ENCODE results near the gene UBR2. TPM values are rescaled to one million over a fixed set of nuclear protein-coding genes. Genes with fewer than 3 reads are reported as not detected.
"Not testable (repeated sequence)": the region's sequence is repeated elsewhere in the genome, so short reads cannot be mapped to it uniquely, and the experiment has no call there.

UBR2 gene
- polyA plus RNA-seq, 1 donor from 2014 or later = 11.6 TPM

DNA sequence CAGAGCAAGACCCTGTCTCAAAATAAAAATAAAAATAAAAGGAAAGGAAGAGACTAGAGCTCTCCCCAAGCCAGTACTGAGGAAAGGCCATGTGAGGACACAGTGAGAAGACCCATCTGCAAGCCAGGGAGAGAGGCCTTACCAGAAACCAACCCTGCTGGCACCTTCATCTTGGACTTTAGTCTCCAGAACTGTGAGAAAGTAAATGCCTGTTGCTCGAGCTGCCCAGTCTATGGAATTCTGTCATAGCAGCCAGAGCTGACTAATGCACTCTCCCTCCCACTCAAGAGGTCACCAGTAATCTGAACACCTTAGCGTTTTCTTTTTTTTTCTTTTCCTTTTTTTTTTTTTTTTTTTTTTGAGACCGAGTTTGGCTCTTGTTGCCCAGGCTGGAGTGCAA, 165.9 kb downstream of the UBR2 start:
- Mint-ChIP-seq H3K27ac (no peak overlapping the region), H3K27me3 (no peaks in the 10 kb centered on the region), H3K36me3 (no peaks in the 10 kb centered on the region), H3K4me3 (no peak overlapping the region), H3K9me3 (no peaks in the 10 kb centered on the region), H3K4me1 (peaks cover 10 to 13% (median 13%) of the 10 kb centered on the region in 3 donors)

DNA sequence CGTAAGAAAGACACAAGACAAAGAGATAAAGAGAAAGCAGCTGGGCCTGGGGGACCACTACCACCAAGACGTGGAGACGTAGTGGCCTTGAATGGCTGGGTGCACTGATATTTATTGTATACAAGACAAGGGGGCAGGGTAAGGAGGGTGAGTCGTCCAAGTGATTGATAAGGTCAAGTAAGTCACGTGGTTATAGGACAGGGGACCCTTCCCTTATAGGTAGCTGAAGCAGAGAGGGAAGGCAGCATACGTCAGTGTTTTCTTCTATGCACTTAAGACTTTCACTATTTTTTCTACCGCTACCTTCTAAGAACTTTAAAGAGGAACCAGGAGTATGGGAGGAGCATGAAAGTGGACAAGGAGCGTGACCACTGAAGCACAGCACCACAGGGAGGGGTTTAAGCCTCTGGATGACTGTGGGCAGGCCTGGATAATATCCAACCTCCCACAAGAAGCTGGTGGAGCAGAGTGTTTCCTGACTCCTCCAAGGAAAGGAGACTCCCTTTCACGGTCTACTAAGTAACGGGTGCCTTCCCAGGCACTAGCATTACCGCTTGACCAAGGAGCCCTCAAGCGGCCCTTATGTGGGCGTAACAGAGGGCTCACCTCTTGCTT, 170.1 kb downstream of the UBR2 start:
- not testable (repeated sequence) for H3K36me3 Mint-ChIP-seq, H3K27me3 Mint-ChIP-seq, H3K27ac Mint-ChIP-seq, H3K9me3 Mint-ChIP-seq, H3K4me1 Mint-ChIP-seq
- H3K4me3 Mint-ChIP-seq = peak overlapping the region in 1 of 4 donors; percentile 10

DNA sequence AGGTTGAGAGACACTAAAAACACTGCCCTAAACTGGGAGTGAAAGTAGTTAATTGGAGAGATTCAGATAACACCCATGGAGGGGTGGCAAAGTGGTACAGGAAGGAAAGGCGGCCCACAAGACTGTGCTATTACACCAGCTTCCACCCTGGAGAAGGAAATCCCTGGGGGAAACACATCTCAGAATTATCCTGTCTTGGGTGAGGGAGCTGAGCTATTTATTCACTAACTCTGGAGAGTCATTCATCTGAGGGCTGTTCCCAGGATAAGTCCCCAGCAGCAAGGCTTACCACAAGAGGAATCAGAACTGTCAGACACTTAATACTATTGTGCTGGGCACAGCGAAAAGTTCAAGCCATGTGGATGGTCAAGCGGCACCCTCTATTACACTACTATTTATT, 172.1 kb downstream of the UBR2 start:
- H3K4me1 Mint-ChIP-seq = peaks cover 0 to 2% (median 2%) of the 10 kb centered on the region in 3 donors
- no peaks in the 10 kb centered on the region for H3K9me3 Mint-ChIP-seq
- H3K27ac Mint-ChIP-seq = no peak overlapping the region
- H3K27me3 Mint-ChIP-seq = peaks cover 2% of the 10 kb centered on the region
- no peak overlapping the region for H3K4me3 Mint-ChIP-seq
- no peaks in the 10 kb centered on the region for H3K36me3 Mint-ChIP-seq

DNA sequence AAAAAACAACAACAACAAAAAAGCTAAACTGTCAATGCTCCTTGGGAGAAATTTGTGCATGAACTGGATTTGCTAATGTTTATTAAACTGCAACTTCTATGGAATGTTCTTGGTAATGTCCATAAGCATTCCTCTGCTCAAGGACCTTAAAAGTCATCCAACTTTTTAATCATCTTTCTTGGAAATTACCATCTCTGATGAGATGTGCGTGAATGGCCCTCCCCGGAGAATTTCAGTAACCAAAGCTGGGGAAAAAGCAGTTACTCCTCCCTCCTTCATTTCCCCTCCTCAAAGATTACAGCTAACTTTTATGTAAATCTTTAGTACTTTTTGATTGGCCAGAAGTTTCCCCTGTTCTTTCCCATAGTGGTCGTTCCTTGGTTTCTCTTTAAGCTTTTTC, 176.9 kb downstream of the UBR2 start:
- Mint-ChIP-seq H3K36me3 (peaks cover 3% of the 10 kb centered on the region), H3K4me1 (peaks cover 2 to 14% (median 10%) of the 10 kb centered on the region in 3 donors), H3K27me3 (peaks cover 2% of the 10 kb centered on the region), H3K9me3 (no peaks in the 10 kb centered on the region), H3K4me3 (peak overlapping the region in 1 of 4 donors; percentile 53), H3K27ac (peak overlapping the region in 1 of 3 donors; percentile 45)

DNA sequence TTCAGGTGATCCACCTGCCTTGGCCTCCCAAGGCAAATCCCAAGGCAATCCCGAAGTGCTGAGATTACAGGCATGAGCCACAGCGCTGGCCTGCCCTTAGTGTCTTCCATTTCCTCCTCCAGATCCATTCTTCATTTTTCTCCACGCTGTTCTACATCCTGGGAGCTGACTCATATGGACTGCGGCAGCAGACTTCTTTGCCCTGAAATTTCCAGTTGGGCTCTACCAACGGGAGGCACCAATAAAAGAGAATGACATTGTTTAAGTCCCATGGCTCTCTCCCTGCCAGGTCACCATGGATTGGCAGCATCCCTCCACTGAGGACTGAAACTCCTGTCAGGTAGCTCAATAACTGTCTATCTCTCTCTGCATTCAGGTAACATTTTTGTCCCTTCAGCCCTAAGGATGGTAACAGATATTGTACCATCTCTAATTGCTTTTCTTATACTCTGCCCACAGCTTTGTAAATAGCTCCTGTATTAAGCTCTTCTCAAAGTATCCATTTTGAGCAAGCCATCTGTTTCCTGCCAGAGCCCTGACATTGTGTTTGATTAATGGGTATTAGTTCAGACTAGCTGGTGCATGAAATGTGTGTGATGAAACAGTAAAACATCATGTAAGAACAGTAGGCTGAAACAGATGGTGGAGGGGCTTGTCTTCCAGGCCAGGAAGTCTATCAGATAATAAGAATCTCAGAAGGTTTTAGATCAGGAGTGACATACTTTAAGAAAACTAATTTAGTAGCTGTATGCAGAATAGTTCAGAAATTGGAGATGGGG, 178.5 kb downstream of the UBR2 start:
- H3K27ac Mint-ChIP-seq = peak overlapping the region in 1 of 3 donors; percentile 93
- peaks cover 4% of the 10 kb centered on the region for H3K36me3 Mint-ChIP-seq
- peaks cover 7 to 15% (median 12%) of the 10 kb centered on the region in 3 donors for H3K4me1 Mint-ChIP-seq
- H3K4me3 Mint-ChIP-seq = peak overlapping the region; percentile 44 to 81 (median 60)
- H3K27me3 Mint-ChIP-seq = peaks cover 2% of the 10 kb centered on the region
- no peaks in the 10 kb centered on the region for H3K9me3 Mint-ChIP-seq

Other genes starting within 250 kb of the UBR2 start
- 1.6 TPM for gene TRERF1, start 112.1 kb upstream of the UBR2 start, polyA plus RNA-seq
- gene PRPH2, start 158.6 kb downstream of the UBR2 start, polyA plus RNA-seq = not detected
- 67.2 TPM for gene TBCC, start 182.1 kb downstream of the UBR2 start, polyA plus RNA-seq
- 4.7 TPM for gene BICRAL, start 218.0 kb downstream of the UBR2 start, polyA plus RNA-seq

Measured in IgD-negative memory B cell (primary cell).